LNCAP (cell line): Measurements from ENCODE around the gene KLHL18.

Experiments
- CTCF ChIP-seq: fragments of 450-650 bp; IDR thresholded peaks from 2 replicates; pipeline ENCODE4 v1.5.1; 2017; ENCODE audit warnings: mild to moderate bottlenecking

The KLHL18 gene

GRCh38 chr3:47394140-47394870 lies 111.6 kb downstream of the KLHL18 start:
- no peak for TF ChIP-seq CTCF

DNA sequence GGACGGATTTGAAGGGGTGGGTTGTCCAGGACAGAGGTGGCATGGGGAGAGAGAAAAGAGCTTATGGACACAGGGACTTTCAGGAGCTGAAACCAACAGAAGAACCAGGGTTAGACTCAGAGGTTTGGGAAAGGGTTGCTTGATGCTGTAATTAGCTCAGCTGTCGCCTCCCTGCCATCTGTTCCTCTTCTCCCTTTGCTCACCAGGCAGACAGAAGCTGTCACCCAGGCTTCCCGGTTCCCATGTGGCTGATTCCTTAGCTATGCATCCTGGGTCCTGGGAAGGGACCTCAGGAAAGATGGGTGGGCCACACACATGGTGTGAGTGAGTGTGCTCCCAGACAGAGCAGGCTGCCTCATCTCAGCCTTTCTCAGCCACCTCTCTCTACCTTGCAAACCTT lies 112.1 kb downstream of the KLHL18 start:
- TF ChIP-seq CTCF: no peak
